NCI-H345 (cell line): ENCODE results near the gene ZBTB39.
A peak's percentile ranks its signal among the peaks of the same experiment; 100 is the strongest.
"Not testable (repeated sequence)": the region's sequence is repeated elsewhere in the genome, so short reads cannot be mapped to it uniquely, and the experiment has no call there.

Source experiments
- DNase-seq: peaks from one replicate; lab custom pipeline; 2025; lab: John Stamatoyannopoulos, UW

ZBTB39 gene

DNA sequence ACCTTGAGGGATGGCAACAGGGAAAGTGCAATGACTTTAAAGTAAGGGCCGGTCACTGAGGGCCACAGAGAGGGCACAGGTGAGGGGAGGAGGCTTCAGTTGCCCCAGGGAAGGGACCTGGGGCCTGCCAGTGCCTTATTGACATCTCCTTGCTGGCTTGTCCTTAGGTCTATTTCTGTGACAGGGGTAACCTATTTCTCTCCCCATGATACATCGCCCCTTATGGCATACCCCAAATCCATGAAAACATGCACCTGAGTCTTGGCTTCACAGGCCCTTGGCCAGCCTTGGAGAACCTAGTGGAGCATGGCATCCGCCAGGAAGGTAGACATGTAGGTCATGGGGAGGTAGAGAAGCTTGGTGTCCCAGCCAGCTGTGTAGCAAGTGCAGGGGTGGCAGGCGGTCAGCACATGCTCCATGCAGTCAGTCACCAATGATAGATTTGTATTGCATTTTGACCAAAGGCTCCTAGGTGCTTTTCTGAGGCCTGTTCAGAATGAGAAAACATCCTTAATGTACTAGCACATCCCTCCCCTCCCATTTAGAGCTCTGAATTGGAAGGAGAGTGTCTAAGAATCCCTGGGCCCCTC, 25.3 kb downstream of the ZBTB39 start:
- DNase-seq = no peak

DNA sequence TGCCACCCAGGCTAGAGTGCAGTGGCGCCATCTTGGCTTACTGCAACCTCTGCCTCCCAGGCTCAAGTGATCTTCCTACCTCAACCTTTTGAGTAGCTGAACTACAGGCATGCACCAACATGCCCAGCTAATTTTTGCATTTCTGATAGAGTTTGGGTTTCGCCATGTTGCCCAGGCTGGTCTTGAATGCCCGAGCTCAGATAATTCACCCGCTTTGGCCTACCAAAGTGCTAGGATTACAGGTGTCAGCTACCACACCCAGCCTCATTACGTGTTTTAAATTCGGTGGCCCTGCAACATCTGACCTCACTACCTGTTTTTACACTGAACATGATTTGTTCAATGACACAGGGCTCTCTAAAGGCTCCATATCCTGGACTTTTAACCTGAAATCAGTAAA, 26.1 kb downstream of the ZBTB39 start:
- no peak for DNase-seq

DNA sequence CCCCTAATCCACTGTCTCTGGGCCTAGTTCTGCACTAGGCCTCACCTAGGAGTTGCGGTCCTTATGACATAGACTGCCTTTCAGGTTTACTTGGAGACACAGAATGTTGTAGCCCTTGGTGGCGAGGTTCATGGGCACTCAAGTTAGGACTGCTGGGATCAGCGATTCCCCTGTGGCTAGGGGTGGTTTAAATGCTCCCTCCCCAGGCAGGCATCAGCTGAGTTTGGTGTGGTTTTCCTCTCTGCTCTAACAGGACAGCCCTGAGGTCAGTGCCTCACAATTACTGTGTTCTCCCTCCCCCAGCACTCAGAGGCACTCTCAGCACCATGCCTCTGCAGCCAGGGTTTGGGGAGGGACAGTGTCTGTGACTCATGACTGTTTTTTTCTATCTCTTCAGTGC, 26.7 kb downstream of the ZBTB39 start:
- DNase-seq = no peak

DNA sequence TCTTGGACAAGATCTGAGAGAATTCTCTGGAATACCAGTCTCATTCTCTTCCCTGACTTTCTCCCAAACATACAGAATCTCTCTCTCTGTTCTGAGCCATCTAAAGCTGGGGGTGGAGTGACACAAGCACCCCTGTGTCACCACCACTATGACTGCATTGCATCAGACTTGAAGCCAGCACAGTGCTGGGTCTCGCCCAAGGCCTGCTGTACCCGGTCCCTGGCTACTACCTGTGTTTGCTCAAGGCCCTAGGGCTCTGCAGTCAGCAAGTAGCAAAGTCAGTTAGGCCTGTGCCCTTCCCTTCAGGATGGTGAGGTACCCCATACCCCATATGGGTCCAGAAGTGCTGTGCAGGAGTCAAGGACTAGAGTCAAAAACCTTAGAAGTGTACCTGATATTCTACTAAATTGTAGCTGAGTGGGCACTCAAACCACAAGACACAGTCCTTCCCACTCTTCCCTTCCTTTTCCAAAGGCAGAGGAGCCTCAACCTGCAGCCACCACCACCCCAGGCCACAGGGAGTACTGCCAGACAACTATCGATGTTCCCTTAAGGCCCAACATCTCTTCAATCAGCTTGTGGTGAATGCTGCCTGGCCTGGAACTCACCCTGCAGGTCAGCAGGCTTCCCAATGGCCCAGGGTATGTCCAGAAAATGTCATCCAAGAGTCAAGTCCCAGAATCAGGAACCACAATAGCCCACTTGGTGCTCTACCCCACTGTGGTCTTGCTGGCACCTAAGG, 27.8 kb downstream of the ZBTB39 start:
- no peak for DNase-seq

DNA sequence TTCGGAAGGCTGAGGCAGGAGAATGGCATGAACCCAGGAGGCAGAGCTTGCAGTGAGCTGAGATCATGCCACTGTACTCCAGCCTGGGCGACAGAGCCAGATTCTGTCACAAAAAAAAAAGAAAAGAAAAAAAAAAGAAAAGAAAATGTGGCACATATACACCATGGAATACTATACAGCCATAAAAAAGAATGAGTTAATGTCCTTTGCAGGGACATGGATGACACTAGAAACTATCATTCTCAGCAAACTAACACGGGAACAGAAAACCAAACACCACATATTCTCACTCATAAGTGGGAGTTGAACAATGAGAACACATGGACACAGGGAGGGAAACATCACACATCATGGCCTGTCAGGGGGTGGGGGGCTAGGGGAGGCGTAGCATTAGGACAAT, 29.0 kb downstream of the ZBTB39 start:
- not testable (repeated sequence) for DNase-seq

DNA sequence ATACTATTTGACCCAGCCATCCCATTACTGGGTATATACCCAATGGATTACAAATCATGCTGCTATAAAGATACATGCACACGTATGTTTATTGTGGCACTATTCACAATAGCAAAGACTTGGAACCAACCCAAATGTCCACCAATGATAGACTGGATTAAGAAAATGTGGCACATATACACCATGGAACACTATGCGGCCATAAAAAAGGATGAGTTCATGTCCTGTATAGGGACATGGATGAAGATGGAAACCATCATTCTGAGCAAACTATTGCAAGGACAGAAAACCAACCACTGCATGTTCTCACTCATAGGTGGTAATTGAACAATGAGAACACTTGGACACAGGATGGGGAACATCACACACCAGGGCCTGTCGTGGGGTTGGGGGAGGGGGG, 32.1 kb downstream of the ZBTB39 start:
- not testable (repeated sequence) for DNase-seq

DNA sequence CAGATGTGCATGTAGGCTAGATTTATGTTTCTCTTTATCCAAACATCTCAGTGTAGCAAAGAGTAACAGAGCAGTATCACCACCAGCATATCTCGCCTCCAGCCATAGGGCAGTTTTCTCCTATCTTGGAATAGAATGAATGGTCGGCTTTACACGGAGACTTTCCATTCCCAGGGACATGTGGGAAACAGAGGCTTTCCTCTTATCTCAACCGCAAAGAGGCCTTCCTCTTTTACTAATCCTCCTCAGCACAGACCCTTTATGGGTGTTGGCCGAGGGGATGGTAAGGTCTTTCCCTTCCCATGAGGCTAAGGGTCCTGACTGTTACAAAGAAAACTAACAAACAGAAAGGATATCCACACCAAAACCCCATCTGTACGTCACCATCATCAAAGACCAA, 37.4 kb downstream of the ZBTB39 start:
- DNase-seq = not testable (repeated sequence)

DNA sequence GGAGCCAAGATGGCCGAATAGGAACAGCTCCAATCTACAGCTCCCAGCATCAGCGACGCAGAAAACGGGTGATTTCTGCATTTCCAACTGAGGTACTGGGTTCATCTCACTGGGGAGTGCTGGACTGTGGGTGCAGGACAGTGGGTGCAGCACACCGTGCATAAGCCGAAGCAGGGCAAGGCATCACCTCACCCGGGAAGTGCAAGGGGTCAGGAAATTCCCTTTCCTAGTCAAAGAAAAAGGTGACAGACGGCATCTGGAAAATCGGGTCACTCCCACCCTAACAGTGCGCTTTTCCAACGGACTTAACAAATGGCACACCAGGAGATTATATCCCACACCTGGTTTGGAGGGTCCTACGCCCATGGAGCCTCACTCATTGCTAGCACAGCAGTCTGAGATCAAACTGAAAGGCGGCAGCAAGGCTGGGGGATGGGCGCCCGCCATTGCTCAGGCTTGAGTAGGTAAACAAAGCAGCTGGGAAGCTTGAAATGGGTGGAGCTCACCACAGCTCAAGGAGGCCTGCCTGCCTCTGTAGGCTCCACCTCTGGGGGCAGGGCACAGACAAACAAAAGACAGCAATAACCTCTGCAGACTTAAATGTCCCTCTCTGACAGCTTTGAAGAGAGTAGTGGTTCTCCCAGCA, 40.2 kb downstream of the ZBTB39 start:
- DNase-seq = not testable (repeated sequence)

DNA sequence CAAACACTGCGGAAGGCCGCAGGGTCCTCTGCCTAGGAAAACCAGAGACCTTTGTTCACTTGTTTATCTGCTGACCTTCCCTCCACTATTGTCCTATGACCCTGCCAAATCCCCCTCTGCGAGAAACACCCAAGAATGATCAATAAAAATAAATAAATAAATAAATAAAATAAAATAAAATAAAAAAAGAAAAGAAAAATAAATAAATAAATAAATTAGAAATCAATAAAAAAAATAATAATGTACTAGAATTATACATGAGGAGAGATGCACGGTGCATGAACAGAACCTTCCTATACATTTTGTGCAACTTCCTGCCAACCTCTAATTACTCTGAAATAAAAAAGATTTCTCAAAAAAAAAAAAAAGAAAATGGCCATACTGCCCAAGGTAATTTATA, 41.2 kb downstream of the ZBTB39 start:
- not testable (repeated sequence) for DNase-seq

DNA sequence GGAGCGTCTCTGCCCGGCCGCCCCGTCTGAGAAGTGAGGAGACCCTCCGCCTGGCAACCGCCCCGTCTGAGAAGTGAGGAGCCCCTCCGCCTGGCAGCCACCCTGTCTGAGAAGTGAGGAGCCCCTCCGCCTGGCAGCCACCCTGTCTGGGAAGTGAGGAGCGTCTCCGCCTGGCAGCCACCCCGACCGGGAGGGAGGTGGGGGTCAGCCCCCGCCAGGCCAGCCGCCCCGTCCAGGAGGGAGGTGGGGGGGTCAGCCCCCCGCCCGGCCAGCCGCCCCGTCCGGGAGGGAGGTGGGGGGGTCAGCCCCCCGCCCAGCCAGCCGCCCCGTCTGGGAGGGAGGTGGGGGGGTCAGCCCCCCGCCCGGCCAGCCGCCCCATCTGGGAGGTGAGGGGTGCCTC, 42.8 kb downstream of the ZBTB39 start:
- not testable (repeated sequence) for DNase-seq

DNA sequence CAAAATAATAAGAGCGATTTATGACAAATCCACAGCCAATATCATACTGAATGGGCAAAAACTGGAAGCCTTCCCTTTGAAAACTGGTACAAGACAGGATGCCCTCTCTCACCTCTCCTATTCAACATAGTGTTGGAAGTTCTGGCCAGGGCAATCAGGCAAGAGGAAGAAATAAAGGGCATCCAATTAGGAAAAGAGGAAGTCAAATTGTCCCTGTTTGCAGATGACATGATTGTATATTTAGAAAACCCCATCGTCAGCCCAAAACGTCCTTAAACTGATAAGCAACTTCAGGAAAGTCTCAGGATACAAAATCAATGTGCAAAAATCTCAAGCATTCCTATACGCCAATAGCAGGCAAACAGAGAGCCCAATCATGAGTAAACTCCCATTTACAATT, 44.1 kb downstream of the ZBTB39 start:
- DNase-seq = not testable (repeated sequence)

DNA sequence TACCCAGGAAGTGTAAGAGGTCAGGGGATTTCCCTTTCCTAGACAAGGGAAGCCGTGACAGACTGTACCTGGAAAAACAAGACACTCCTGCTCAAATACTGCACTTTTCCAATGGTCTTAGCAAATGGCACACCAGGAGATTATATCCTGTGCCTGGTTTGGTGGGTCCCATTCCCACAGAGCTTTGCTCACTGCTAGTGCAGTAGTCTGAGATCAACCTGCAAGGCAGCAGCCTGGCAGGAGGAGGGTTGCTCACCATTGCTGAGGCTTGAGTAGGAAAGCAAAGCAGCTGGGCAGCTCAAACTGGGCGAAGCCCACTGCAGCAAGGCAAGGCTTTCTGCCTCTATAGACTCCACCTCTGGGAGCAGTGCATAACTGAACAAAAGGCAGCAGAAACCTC, 47.9 kb downstream of the ZBTB39 start:
- DNase-seq = no peak

DNA sequence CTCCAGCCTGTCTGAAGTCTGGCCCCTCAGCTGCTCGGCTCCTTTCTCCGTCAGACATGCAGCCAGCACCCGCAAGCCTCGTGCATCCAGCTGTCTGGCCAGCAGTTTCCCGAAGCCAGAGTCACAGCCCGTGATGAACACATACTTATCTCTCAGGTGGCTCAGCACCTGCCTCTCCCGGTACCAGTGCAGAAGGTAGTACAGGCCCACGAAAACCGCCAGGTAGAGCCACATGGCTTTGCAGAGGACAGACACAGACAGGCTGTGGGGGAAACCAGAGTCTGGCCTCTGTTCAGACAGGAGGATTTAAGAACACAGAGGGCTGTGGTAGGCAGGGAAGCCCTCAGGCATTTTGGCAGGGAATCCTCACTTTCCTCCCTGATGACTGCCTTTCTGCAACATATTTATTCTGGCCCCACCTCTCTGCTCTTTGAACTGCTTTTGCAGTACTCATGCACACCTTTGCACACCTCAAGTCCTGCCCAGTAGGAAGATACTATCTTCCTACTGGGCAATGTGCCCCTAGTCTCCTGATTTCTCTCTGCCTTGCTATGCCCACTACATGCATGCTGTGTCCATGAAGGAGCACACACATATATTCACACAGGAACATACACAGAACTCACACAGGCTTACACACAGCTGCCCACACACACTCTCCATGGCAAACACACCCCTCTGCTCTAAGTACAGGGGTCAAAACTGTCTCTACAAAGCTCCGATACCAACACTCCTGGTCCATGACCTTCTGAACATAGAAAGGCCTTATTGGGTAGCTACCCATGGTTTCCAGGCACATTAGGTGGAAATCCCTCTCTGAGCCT, 48.9 kb downstream of the ZBTB39 start, which contains the start of gene RDH16:
Gene RDH16, minus strand, starts transcription at position 380 of the 824 bp plus-strand sequence. Its CDS starts 146 bp downstream, at position 234.
- peak; percentile 27 for DNase-seq

DNA sequence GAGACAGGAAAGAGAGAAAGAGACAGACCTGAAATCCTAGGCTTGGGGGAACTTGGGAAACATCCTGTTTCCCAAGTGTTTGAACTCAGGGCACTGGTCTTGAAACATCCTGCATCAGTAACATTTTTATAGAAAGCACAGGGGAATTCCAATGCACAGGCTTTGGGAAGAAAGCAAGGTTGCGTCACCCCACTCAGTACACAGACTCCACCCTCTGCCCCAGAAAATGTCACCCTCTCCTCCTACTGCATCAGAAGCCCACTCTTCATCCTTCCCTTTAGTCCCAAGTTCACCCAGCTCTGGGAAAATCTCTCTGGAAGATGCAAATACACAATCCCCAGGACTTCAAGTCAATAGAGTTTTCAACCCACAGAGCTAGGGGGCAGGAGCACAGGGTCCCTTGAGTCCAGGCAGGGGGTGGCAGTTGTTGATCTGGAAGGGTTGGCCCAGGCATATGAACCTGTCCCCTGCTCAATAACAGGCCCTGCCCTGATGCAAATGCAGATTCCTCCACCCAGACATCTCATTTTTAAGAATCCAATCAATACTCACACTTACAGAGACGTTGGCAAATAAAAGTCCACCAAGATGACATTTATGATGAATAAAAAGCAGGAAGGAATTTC, 50.6 kb downstream of the ZBTB39 start:
- DNase-seq = no peak

DNA sequence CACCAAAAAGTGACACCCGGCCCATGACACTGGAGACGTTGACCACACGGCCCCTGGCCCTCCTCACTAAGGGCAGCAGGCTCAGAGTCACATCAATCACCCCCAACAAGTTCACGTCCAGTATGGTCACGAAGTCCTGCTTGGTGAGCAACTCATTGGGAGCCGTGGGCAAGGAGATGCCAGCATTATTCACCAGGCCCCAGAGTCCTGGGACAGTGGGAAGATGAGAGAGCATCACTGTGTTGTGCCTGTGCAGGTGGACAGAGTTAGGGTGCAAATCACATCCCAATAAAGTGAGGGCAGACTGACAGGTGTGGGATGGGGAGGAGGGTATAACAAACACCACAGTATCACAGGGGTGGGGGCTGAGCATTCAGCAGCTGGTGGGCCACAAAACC, 51.4 kb downstream of the ZBTB39 start:
- no peak for DNase-seq

DNA sequence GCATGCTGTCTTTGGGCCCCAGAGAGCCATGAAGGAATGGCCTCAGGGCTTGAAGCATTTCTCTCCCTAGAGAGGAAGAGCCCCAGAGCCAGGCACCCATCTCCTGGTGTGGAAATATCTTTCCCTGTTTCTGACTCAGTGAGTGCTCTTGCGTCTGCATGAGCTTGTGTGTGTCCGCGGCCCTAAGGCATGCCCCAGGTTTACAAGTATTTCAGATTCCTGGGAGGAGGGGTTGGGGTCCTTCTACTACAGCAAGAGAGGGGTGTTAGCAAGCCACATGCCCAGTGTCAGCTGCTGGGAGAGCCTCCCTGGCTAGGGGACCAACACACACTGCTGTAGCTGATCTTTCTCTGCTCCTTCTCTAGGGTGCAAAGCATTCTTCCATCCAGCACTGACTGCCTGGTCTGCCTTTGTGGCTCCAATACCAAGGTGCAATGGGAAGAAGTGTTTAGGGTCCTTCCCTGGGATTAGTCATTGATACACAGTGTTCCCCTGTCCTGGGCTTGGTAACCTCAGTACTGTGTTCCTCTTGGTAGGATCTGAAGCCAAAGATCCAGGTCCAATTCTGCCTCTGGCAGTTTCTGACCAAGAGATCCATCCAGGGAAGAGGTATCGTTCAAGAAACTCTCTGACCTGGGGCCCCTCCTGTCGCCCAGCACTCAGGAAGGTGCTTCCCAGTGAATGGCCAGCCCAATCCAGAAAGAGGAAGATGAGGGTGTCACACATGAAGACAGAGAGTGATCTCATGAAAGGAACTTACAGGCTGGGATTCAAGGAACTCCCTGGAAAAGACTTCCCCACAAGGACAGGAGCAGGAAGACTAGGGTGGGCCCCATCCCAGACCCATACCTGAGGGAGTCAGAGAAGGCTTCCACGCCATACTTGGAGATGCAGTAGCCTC, 52.0 kb downstream of the ZBTB39 start:
- no peak for DNase-seq

DNA sequence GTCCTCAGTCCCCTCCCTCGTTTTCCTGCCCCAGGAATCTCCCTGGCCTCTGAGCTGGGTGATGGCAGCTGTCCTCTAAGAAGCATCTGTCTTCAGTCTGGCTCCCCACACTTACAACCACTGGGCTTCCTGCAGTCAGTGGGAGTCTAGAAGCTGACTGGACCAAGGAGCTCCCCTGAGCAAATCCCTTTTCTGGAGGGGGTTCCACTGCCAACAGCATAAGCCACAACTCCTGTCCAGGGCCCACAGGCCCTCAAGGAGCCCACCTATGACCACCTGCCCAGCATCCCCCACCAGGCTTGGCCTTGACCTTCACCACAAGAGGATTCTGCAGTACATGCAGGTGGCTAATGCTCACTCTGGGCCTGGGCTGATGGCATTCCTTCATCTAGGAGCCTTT, 53.0 kb downstream of the ZBTB39 start:
- DNase-seq = no peak

DNA sequence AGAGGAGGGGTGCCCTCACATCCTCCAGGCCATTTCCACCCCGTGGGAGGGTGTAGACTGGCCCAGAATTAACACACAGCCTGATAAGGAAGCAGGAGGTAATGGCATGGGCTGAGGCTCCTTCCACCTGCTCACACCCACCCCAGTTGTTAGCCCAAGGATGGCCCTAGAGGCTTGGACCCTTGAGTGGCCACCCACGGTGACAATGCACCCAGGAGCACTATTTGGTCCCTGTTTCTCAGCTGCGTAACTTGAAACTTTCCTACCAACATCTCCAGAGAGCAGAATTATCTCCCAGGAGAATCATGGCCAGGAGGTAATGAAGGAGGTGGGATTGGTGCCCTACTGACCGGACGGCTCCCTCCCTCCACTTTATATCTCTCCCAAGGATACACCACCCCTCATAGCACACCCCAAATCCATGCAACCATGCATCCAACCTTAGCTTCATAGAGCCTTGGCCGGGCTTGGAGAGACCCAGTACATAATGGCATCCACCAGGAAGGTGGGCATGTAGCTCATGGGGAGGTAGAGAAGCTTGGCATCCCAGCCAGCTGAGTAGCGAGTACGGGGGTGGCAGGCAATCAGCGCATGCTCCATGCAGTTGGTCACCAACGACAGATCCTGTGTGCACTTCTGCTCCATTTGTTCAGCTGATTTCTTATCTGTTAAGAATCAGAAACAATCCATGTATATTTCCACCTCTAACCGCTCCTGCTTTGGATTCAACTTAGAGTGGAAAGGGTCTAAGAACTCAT, 54.6 kb downstream of the ZBTB39 start:
- DNase-seq = no peak

DNA sequence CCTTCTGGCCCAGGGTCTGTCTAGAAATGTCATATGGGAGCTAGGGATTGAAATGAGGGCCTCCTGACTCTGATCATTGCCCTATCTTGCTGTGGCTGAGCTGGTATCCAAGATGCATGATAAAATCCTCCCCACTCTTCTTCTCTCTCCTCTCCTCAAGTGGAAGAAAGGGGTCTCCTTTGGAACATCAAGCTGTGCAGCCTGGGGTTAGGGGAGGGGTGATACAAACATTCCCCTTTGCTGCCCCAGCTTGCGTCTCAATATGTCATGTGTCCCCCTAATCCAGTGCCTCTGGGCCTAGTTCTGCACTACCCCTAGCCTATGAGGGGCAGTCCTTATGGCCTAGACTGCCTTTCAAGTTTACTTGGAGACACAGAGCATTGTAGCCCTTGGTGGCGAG, 57.5 kb downstream of the ZBTB39 start:
- DNase-seq = no peak
